A549 (cell line): Measurements from ENCODE around the gene PTGR3. TPM values are rescaled to one million over a fixed set of nuclear protein-coding genes. Genes with fewer than 3 reads are reported as not detected.

Experiments used
- ATAC-seq, 2 experiments: fragments of 200-7000 bp in 1 of 2; fragments of >200 bp in 1 of 2; cut with Nextera tagmentation in 1 of 2; cut with Tn5 transposase in 1 of 2; 3 replicates each; pipeline versions ENCODE4 v1.8.0 to v1.9.1; 2018 to 2020; ENCODE audit warnings: mild to moderate bottlenecking in 1 of 2, moderate library complexity in 1 of 2
- CTCF ChIA-PET: fragments of 300-600 bp; sonication (Branson Sonifier 250); formaldehyde crosslinking; extraction: SDS; loops from one replicate; lab custom pipeline; 2021; ENCODE audit warnings: antibody characterized with exemption, inconsistent platforms; lab: Yijun Ruan, JAX
- POLR2A ChIA-PET: fragments of 350-600 bp; formaldehyde crosslinking; extraction: SDS; loops from one replicate; lab custom pipeline; 2021; ENCODE audit warnings: antibody characterized with exemption, inconsistent platforms; lab: Yijun Ruan, JAX
- DNase-seq, 2 experiments: peaks; one replicate each; pipeline versions ENCODE4 v3.0.0 to v3.0.0-alpha.2; 2011 to 2016; ENCODE audit warnings: low read depth in 1 of 2, low spot score in 1 of 2
- FAIRE-seq: peaks from 2 replicates; lab custom pipeline; 2011; peaks lifted over from hg19 to GRCh38; lab: Jason Lieb, UNC
- H3K27ac ChIP-seq, 2 experiments: fragments of >200 bp; sonication (Bioruptor Twin); formaldehyde crosslinking; 3 replicates each; pipeline ENCODE4 v1.5.1; 2016 to 2017
- H3K4me1 ChIP-seq: fragments of >200 bp; sonication (Bioruptor Twin); formaldehyde crosslinking; 3 replicates; pipeline ENCODE4 v1.6.1; 2016
- H3K4me2 ChIP-seq: fragments of >200 bp; sonication (Bioruptor Twin); formaldehyde crosslinking; 3 replicates; pipeline ENCODE4 v1.6.1; 2016
- H3K4me3 ChIP-seq: fragments of >200 bp; sonication (Bioruptor Twin); formaldehyde crosslinking; 3 replicates; pipeline ENCODE4 v1.5.1; 2016
- H3K9me3 ChIP-seq: fragments of >200 bp; sonication (Bioruptor Twin); formaldehyde crosslinking; 3 replicates; pipeline ENCODE4 v1.6.1; 2016
- CEBPB ChIP-seq, 2 experiments: fragments of >200 bp in 1 of 2; sonication (Bioruptor Twin) in 1 of 2; formaldehyde crosslinking in 1 of 2; IDR thresholded peaks; 2 replicates each; pipeline ENCODE4 v1.6.1; 2012 to 2016
- CHD2 ChIP-seq: fragments of 150-350 bp; IDR thresholded peaks from 2 replicates; pipeline ENCODE4 v1.6.1; 2014; ENCODE audit warnings: low read length; ENCODE audit not compliant: partially characterized antibody
- CHD4 ChIP-seq: fragments of 200-600 bp; sonication (generic); IDR thresholded peaks from 2 replicates; pipeline ENCODE4 v1.6.1; 2016; ENCODE audit warnings: antibody characterized with exemption, mild to moderate bottlenecking, borderline replicate concordance
- EHF ChIP-seq: fragments of 250-450 bp; sonication (Bioruptor Pico); IDR thresholded peaks from 2 replicates; pipeline ENCODE4 v1.5.0; 2020; ENCODE audit warnings: mild to moderate bottlenecking
- EP300 ChIP-seq, 2 experiments: fragments of >200 bp; sonication (Bioruptor Twin); formaldehyde crosslinking; IDR thresholded peaks; 2 replicates in 1 of 2; 3 replicates in 1 of 2; pipeline ENCODE4 v1.6.1; 2016 to 2017
- ESRRA ChIP-seq: fragments of 150-350 bp; IDR thresholded peaks from 2 replicates; pipeline ENCODE4 v1.6.1; 2014; ENCODE audit warnings: mild to moderate bottlenecking, low read length, borderline replicate concordance
- FOSL2 ChIP-seq, 2 experiments: fragments of 450-650 bp in 1 of 2; fragments of >200 bp in 1 of 2; sonication (Bioruptor Twin) in 1 of 2; formaldehyde crosslinking; IDR thresholded peaks; 2 replicates each; pipeline versions ENCODE4 v1.5.0 to v1.6.1; 2016 to 2020; ENCODE audit warnings: mild to moderate bottlenecking in 1 of 2, moderate library complexity in 1 of 2
- FOXS1 ChIP-seq: fragments of 250-450 bp; sonication (Bioruptor Pico); IDR thresholded peaks from 2 replicates; pipeline ENCODE4 v1.5.0; 2020; ENCODE audit warnings: mild to moderate bottlenecking, moderate library complexity
- HES2 ChIP-seq: fragments of >200 bp; sonication (Bioruptor Twin); formaldehyde crosslinking; IDR thresholded peaks from 2 replicates; pipeline ENCODE4 v1.6.1; 2016
- HMGXB4 ChIP-seq: fragments of 250-450 bp; sonication (Bioruptor Pico); IDR thresholded peaks from 2 replicates; pipeline ENCODE4 v1.5.0; 2021; ENCODE audit warnings: mild to moderate bottlenecking, moderate library complexity, borderline replicate concordance
- HOXA7 ChIP-seq: fragments of 250-450 bp; sonication (Bioruptor Pico); IDR thresholded peaks from 2 replicates; pipeline ENCODE4 v1.5.0; 2020; ENCODE audit warnings: mild to moderate bottlenecking, moderate library complexity
- HOXB13 ChIP-seq: fragments of 250-450 bp; sonication (Bioruptor Pico); IDR thresholded peaks from 2 replicates; pipeline ENCODE4 v1.5.0; 2020; ENCODE audit warnings: low read depth, mild to moderate bottlenecking, moderate library complexity
- KDM1A ChIP-seq: fragments of 200-600 bp; sonication (generic); IDR thresholded peaks from 2 replicates; pipeline ENCODE4 v1.6.1; 2016; ENCODE audit warnings: low read depth, mild to moderate bottlenecking
- MAFK ChIP-seq: fragments of 450-650 bp; IDR thresholded peaks from 2 replicates; pipeline ENCODE4 v1.6.1; 2014; ENCODE audit not compliant: partially characterized antibody
- MAZ ChIP-seq: fragments of 150-350 bp; IDR thresholded peaks from 2 replicates; pipeline ENCODE4 v1.6.1; 2014; ENCODE audit warnings: antibody characterized with exemption, low read depth, low read length, borderline replicate concordance
- MYC ChIP-seq: IDR thresholded peaks from 2 replicates; pipeline ENCODE4 v1.6.1; 2012; ENCODE audit warnings: mild to moderate bottlenecking, inconsistent platforms, low read length, improper control_type of control experiment, borderline replicate concordance
- POLR2A ChIP-seq: IDR thresholded peaks from 2 replicates; pipeline ENCODE4 v1.6.1; 2012; ENCODE audit warnings: mild to moderate bottlenecking, low read length
- POLR2AphosphoS2 ChIP-seq: conservative IDR thresholded peaks from 2 replicates; pipeline ENCODE4 v1.6.1; 2012; ENCODE audit warnings: low read length, improper control_type of control experiment, inconsistent platforms
- RAD21 ChIP-seq, 2 experiments: fragments of >200 bp in 1 of 2; sonication (Bioruptor Twin) in 1 of 2; formaldehyde crosslinking in 1 of 2; IDR thresholded peaks in 1 of 2; conservative IDR thresholded peaks in 1 of 2; 2 replicates in 1 of 2; 3 replicates in 1 of 2; pipeline ENCODE4 v1.6.1; 2012 to 2018; ENCODE audit warnings: inconsistent platforms in 1 of 2
- RFX5 ChIP-seq: fragments of 450-650 bp; IDR thresholded peaks from 2 replicates; pipeline ENCODE4 v1.7.1; 2014; ENCODE audit warnings: antibody characterized with exemption, mild to moderate bottlenecking, moderate library complexity
- SMC3 ChIP-seq: fragments of >200 bp; sonication (Bioruptor Twin); formaldehyde crosslinking; IDR thresholded peaks from 3 replicates; pipeline ENCODE4 v1.6.1; 2018; ENCODE audit warnings: inconsistent platforms
- WGBS: methylation state at CpG from one replicate; pipeline ENCODE4 v1.1.6; 2017; ENCODE audit errors: missing lambda C conversion rate; 5-methylcytosine and 5-hydroxymethylcytosine counted together
- polyA plus RNA-seq, 4 experiments: library from polyadenylated mRNA; depleted of rRNA in 3 of 4; stranded (reverse); fragments of >200 nt; fragmentation: RNase III in 1 of 4; extraction: RNeasy Plus Mini Kit Qiagen cat#74134 plus additional on column Dnase treatment in 1 of 4; gene quantifications; 2 replicates in 3 of 4; 3 replicates in 1 of 4; pipeline ENCODE4 v1.2.3, GENCODE V29; 2011 to 2017
- TF ChIP-seq, protein P1 (sequence below): fragments of 250-450 bp; sonication (Bioruptor Pico); IDR thresholded peaks from 2 replicates; pipeline ENCODE4 v1.5.0; 2020; ENCODE audit warnings: low read depth, mild to moderate bottlenecking, moderate library complexity

PTGR3 gene
- polyA plus RNA-seq, 2 of the 4 experiments (the other 2 are of a cell fraction) = 7.2 to 18.5 TPM

- no peak for TF ChIP-seq FOXS1 (CRISPR knock-in tag)
- TF ChIP-seq HES2 = no peak
- TF ChIP-seq CHD4 = no peak
- Histone ChIP-seq H3K4me3 (no peak overlapping the region), H3K4me2 (no peak overlapping the region), H3K27ac (no peak overlapping the region), H3K4me1 (no peaks in the 10 kb centered on the region), H3K9me3 (no peaks in the 10 kb centered on the region)
- ATAC-seq (no peak), DNase-seq (no peak), FAIRE-seq (no peak)
- POLR2A ChIA-PET = no interaction called here
- CTCF ChIA-PET = interaction anchor here (1.2 kb wide), 1 partner anchor 12 kb away, joined by 3 read pairs; no protein-coding TSS in a partner anchor
- 93% methylated on average over 3 of the region's 3 CpGs for WGBS
These were observed 23.5 kb downstream of the PTGR3 start for GRCh38 chr18:75185460-75185859.

GRCh38 chr18:75183973-75184493 is 24.9 kb downstream of the PTGR3 start:
- CTCF ChIA-PET = no interaction called here
- no peak for ATAC-seq
- no peak overlapping the region for H3K4me3 ChIP-seq
- no peak overlapping the region for H3K27ac ChIP-seq
- POLR2A ChIA-PET = interaction anchor here (0.6 kb wide), 1 partner anchor 25 kb away, joined by 3 read pairs; the partner anchor contains the start of gene PTGR3
- WGBS = 82% methylated on average over 3 of the region's 14 CpGs
- no peaks in the 10 kb centered on the region for H3K4me1 ChIP-seq
- H3K9me3 ChIP-seq = no peaks in the 10 kb centered on the region
- DNase-seq = no peak
- FAIRE-seq = no peak
- no peak overlapping the region for H3K4me2 ChIP-seq
- TF ChIP-seq SMC3 (no peak), EHF (CRISPR knock-in tag) (no peak), RAD21 (conservative IDR thresholded peaks at IDR 0.05 in 1 of 2, IDR thresholded peaks at IDR 0.05 in 1 of 2) (no peak), POLR2A (no peak), RFX5 (no peak), HMGXB4 (CRISPR knock-in tag) (no peak), MAZ (no peak), POLR2AphosphoS2 (no peak), HOXA7 (CRISPR knock-in tag) (no peak), HOXB13 (CRISPR knock-in tag) (no peak), ESRRA (no peak), CHD4 (no peak), EP300 (IDR thresholded peaks at IDR 0.05) (no peak), KDM1A (no peak), FOXS1 (CRISPR knock-in tag) (no peak), CHD2 (no peak)

- ChIA-PET POLR2A (interaction anchor here (0.6 kb wide), 1 partner anchor 26 kb away, joined by 3 read pairs; the partner anchor contains the start of gene PTGR3), CTCF (no interaction called here)
- Histone ChIP-seq H3K4me2 (no peak overlapping the region), H3K9me3 (no peaks in the 10 kb centered on the region), H3K27ac (no peak overlapping the region), H3K4me1 (no peaks in the 10 kb centered on the region), H3K4me3 (no peak overlapping the region)
- DNase-seq (no peak), ATAC-seq (no peak), FAIRE-seq (no peak)
- 27% methylated on average over 3 of the region's 5 CpGs for WGBS
- TF ChIP-seq, protein P1, sequence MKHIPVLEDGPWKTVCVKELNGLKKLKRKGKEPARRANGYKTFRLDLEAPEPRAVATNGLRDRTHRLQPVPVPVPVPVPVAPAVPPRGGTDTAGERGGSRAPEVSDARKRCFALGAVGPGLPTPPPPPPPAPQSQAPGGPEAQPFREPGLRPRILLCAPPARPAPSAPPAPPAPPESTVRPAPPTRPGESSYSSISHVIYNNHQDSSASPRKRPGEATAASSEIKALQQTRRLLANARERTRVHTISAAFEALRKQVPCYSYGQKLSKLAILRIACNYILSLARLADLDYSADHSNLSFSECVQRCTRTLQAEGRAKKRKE (CRISPR knock-in tag) = no peak
- no peak for TF ChIP-seq FOSL2 (IDR thresholded peaks at IDR 0.05)
- TF ChIP-seq FOSL2 (CRISPR knock-in tag; IDR thresholded peaks at IDR 0.05) = no peak
- TF ChIP-seq MYC = no peak
- no peak for TF ChIP-seq MAFK
- TF ChIP-seq CEBPB (IDR thresholded peaks at IDR 0.05) = no peak
These were observed 25.4 kb downstream of the PTGR3 start for GRCh38 chr18:75183524-75183923.
